Tibial nerve (tissue), 4 donors: Measurements from ENCODE around the gene ERCC4. TPM values are rescaled to one million over a fixed set of nuclear protein-coding genes. Genes with fewer than 3 reads are reported as not detected.

Source experiments
- DNase-seq, 2 donors: peaks; one replicate each; pipeline ENCODE4 v3.0.0-alpha.2; 2019; ENCODE audit warnings: low spot score in 2 of 2
- H3K27ac ChIP-seq, 4 donors: fragments of 200-600 bp; sonication (generic) in 3 of 4; one replicate each; pipeline ENCODE4 v1.5.1; 2017 to 2019; ENCODE audit warnings: mild to moderate bottlenecking in 1 of 4
- H3K27me3 ChIP-seq, 2 donors: fragments of 200-600 bp; sonication (generic) in 1 of 2; one replicate each; pipeline versions ENCODE4 v1.5.1 to v1.6.0; 2017 to 2019
- H3K36me3 ChIP-seq, 3 donors: fragments of 200-600 bp; sonication (generic); one replicate each; pipeline ENCODE4 v1.5.1; 2018 to 2019
- H3K4me1 ChIP-seq, 4 donors: fragments of 200-600 bp; sonication (generic) in 3 of 4; one replicate each; pipeline ENCODE4 v1.5.1; 2017 to 2019
- H3K4me3 ChIP-seq, 4 donors: fragments of 200-600 bp; sonication (generic) in 3 of 4; one replicate each; pipeline ENCODE4 v1.5.1; 2017 to 2019; ENCODE audit warnings: mild to moderate bottlenecking in 1 of 4, moderate library complexity in 1 of 4
- H3K9me3 ChIP-seq, 4 donors: fragments of 200-600 bp; sonication (generic) in 3 of 4; one replicate each; pipeline ENCODE4 v1.5.1; 2017 to 2019
- EP300 ChIP-seq, 2 donors: sonication (generic); formaldehyde crosslinking; IDR thresholded peaks; one replicate each; pipeline ENCODE4 v1.6.1; 2017; ENCODE audit warnings: antibody characterized with exemption in 2 of 2, mild to moderate bottlenecking in 1 of 2
- POLR2A ChIP-seq, 2 donors: fragments of 450-650 bp; IDR thresholded peaks; one replicate each; pipeline ENCODE4 v1.6.1; 2017; ENCODE audit warnings: antibody characterized with exemption in 2 of 2, mild to moderate bottlenecking in 2 of 2, moderate library complexity in 2 of 2
- WGBS, 2 donors: methylation state at CpG; one replicate each; pipeline ENCODE4 v1.1.5; 2018; 5-methylcytosine and 5-hydroxymethylcytosine counted together
- total RNA-seq, 4 donors: library from RNA; depleted of rRNA; stranded (reverse); fragments of >200 nt; gene quantifications; one replicate each; pipeline ENCODE4 v1.1.0, GENCODE V29; 2016
- TF ChIP-seq, protein P1 (sequence below), 5 experiments: fragments of 200-600 bp in 3 of 5; fragments of 450-650 bp in 2 of 5; sonication (generic) in 3 of 5; IDR thresholded peaks; one replicate each; pipeline ENCODE4 v1.5.1; 2016 to 2019; ENCODE audit warnings: antibody characterized with exemption in 5 of 5, mild to moderate bottlenecking in 3 of 5, moderate library complexity in 2 of 5

ERCC4 gene
- total RNA-seq, 4 donors from 2014 or later, result 7.3 to 8.7 (median 7.9) TPM

- no peaks in the 10 kb centered on the region for H3K27me3 ChIP-seq
- no peak overlapping the region for H3K4me3 ChIP-seq
- H3K9me3 ChIP-seq, result peaks cover 0 to 13% (median 3%) of the 10 kb centered on the region in 4 donors
- H3K27ac ChIP-seq, result no peak overlapping the region
- H3K4me1 ChIP-seq, result no peaks in the 10 kb centered on the region
- no peaks in the 10 kb centered on the region for H3K36me3 ChIP-seq
- TF ChIP-seq, protein P1, sequence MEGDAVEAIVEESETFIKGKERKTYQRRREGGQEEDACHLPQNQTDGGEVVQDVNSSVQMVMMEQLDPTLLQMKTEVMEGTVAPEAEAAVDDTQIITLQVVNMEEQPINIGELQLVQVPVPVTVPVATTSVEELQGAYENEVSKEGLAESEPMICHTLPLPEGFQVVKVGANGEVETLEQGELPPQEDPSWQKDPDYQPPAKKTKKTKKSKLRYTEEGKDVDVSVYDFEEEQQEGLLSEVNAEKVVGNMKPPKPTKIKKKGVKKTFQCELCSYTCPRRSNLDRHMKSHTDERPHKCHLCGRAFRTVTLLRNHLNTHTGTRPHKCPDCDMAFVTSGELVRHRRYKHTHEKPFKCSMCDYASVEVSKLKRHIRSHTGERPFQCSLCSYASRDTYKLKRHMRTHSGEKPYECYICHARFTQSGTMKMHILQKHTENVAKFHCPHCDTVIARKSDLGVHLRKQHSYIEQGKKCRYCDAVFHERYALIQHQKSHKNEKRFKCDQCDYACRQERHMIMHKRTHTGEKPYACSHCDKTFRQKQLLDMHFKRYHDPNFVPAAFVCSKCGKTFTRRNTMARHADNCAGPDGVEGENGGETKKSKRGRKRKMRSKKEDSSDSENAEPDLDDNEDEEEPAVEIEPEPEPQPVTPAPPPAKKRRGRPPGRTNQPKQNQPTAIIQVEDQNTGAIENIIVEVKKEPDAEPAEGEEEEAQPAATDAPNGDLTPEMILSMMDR (IDR thresholded peaks at IDR 0.05), result no peak
- TF ChIP-seq POLR2A (IDR thresholded peaks at IDR 0.05) (no peak), EP300 (IDR thresholded peaks at IDR 0.05) (no peak)
- no peak for DNase-seq
These were observed 50.9 kb downstream of the ERCC4 start for GRCh38 chr16:13970708-13971422.

DNA sequence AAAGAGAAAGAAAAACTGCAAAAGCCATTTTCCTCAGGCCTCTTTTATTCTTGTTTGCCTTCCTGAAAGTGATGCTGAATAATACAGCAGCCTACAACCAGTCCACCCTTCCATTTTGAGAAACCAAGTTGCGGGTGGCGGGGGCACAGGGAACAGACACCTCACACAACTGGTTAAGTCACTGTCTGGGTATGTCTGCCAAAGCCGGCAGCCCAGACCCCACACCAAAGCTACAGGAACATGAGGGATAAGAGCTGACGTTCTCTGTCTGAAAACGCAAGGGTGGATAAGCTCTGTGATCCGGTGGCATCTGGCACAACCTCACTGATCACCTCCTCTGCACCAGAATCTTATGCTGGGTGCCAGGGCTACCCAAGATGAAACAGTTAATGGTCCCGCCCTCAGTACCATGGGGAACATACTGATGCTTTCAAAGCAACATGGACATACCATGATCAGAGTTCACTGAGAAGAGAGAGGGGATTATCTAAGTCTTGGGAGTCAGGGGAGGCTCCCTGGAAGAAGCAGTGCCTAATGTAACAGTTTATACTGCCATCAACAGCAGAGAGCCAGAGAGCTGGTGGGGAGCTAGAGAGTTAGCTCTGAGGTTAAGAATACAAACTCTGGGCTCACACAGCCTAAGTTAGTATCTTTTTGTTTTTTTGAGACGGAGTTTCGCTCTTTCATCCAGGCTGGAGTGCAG lies 53.5 kb downstream of the ERCC4 start:
- no peak overlapping the region for H3K4me3 ChIP-seq
- peaks cover 0 to 7% (median 1%) of the 10 kb centered on the region in 4 donors for H3K9me3 ChIP-seq
- H3K27me3 ChIP-seq, result no peaks in the 10 kb centered on the region
- H3K27ac ChIP-seq, result no peak overlapping the region
- H3K36me3 ChIP-seq, result no peaks in the 10 kb centered on the region
- H3K4me1 ChIP-seq, result no peaks in the 10 kb centered on the region
- TF ChIP-seq, protein P1 (IDR thresholded peaks at IDR 0.05), result no peak
- no peak for TF ChIP-seq POLR2A (IDR thresholded peaks at IDR 0.05)
- TF ChIP-seq EP300 (IDR thresholded peaks at IDR 0.05), result no peak
- 93 to 95% methylated on average over 9 of the region's 9 CpGs for WGBS, 2 donors
- no peak for DNase-seq

DNA sequence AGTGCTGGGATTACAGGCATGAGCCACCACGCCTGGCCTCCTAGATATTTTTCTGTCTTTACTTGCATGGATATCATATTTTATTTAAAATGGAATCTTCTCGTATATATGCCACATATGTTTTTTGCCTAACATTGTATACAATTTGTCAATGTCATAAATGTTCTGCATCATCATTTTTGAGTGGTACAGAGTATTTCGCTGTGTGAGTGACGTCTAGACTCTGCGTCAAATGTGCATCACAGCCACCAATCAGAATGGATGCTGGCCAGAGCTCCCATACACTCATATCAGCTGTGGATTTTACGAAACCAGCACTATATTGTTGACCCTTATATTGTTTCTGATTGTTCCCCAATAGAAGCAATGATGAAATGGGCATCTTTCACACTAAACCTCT lies 57.2 kb downstream of the ERCC4 start:
- peaks cover 0 to 15% (median 0%) of the 10 kb centered on the region in 4 donors for H3K9me3 ChIP-seq
- H3K27me3 ChIP-seq, result no peaks in the 10 kb centered on the region
- H3K4me1 ChIP-seq, result no peaks in the 10 kb centered on the region
- TF ChIP-seq, protein P1 (IDR thresholded peaks at IDR 0.05), result no peak
- TF ChIP-seq POLR2A (IDR thresholded peaks at IDR 0.05) (no peak), EP300 (IDR thresholded peaks at IDR 0.05) (no peak)
- H3K36me3 ChIP-seq, result no peaks in the 10 kb centered on the region
- DNase-seq, result no peak
- H3K4me3 ChIP-seq, result no peak overlapping the region
- no peak overlapping the region for H3K27ac ChIP-seq
- 92 to 93% methylated on average over 6 of the region's 6 CpGs for WGBS, 2 donors

- WGBS, 2 donors, result 88 to 90% methylated on average over 3 of the region's 3 CpGs
- no peaks in the 10 kb centered on the region for H3K36me3 ChIP-seq
- TF ChIP-seq, protein P1 (IDR thresholded peaks at IDR 0.05), result no peak
- TF ChIP-seq POLR2A (IDR thresholded peaks at IDR 0.05) (no peak), EP300 (IDR thresholded peaks at IDR 0.05) (no peak)
These were observed 62.5 kb downstream of the ERCC4 start for GRCh38 chr16:13982451-13982850.

GRCh38 chr16:13983625-13984024 lies 63.7 kb downstream of the ERCC4 start:
- WGBS, 2 donors, result 70 to 76% methylated on average over 5 of the region's 5 CpGs
- no peak for DNase-seq
- Histone ChIP-seq H3K9me3 (peaks cover 0 to 15% (median 0%) of the 10 kb centered on the region in 4 donors), H3K4me3 (no peak overlapping the region), H3K4me1 (no peaks in the 10 kb centered on the region), H3K36me3 (no peaks in the 10 kb centered on the region), H3K27me3 (no peaks in the 10 kb centered on the region), H3K27ac (no peak overlapping the region)
- TF ChIP-seq EP300 (IDR thresholded peaks at IDR 0.05), result no peak
- no peak for TF ChIP-seq POLR2A (IDR thresholded peaks at IDR 0.05)
- TF ChIP-seq, protein P1 (IDR thresholded peaks at IDR 0.05), result no peak

More at GRCh38 chr16:13982451-13982850, 62.5 kb downstream of the ERCC4 start:
- Histone ChIP-seq H3K9me3 (peaks cover 0 to 15% (median 0%) of the 10 kb centered on the region in 4 donors), H3K27ac (no peak overlapping the region), H3K27me3 (no peaks in the 10 kb centered on the region), H3K4me3 (no peak overlapping the region), H3K4me1 (no peaks in the 10 kb centered on the region)
- no peak for DNase-seq
